B cell (primary cell): ENCODE measurements around the gene MLLT10.

Experiments
- CTCF ChIP-seq: fragments of 200-600 bp; IDR thresholded peaks from one replicate; pipeline ENCODE4 v1.8.0; 2022; ENCODE audit warnings: antibody characterized with exemption, mild to moderate bottlenecking
- EZH2 ChIP-seq: IDR thresholded peaks from 2 replicates; pipeline ENCODE4 v1.6.1; 2012; ENCODE audit warnings: borderline replicate concordance, low read depth, mild to moderate bottlenecking, moderate library complexity, low read length; ENCODE audit not compliant: insufficient read depth, poor library complexity, severe bottlenecking

- TF ChIP-seq CTCF (no peak), EZH2 (no peak)
Measured at GRCh38 chr10:21648040-21648439, 114.0 kb downstream of the MLLT10 start.
